Astrocyte (in vitro differentiated cells and primary cell): ENCODE data around the gene IL17B.

Source experiments
- EZH2 ChIP-seq: IDR thresholded peaks from 2 replicates; pipeline ENCODE4 v1.6.1; 2012; ENCODE audit warnings: mild to moderate bottlenecking, low read length, inconsistent platforms; ENCODE audit not compliant: insufficient read depth
- TF ChIP-seq, protein P1 (sequence below): IDR thresholded peaks from 2 replicates; pipeline ENCODE4 v1.5.1; 2011; ENCODE audit warnings: low read depth, mild to moderate bottlenecking, inconsistent platforms, low read length, moderate library complexity; ENCODE audit not compliant: insufficient read depth

DNA sequence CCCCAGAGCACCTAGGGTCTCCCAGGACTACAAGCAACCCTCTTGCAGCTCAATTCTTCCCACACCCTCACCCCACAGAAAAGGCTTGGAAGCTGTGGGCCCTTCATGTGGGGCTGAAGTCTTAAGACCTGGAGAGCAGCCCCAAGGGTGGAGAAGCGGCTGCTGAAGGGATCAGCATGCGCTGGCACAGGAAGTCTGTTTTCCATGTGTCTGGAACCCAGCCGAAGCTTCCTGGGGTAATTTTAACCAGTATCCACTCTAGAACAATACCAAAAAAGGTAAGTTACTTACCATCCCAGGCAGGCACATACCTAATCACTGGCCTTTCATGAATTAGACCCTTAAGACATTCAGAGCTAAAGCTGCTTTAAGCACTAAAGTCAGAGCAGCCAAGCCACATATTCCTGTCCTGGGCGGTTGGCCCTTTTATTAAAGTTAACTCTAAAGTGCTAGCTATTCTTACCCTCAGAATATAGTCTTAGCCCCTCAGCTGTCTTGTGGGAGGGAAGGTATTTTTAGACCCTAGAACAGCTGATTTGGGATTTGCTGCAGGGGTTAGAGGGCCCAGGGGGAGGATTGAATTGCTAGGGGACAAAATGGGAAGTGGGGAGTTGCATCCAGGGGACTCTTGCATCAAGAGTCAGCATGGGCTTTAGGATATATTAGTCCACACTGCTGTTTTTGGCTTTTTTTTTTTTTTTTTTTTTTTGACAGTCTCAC, 6.9 kb downstream of the IL17B start:
- TF ChIP-seq, protein P1, sequence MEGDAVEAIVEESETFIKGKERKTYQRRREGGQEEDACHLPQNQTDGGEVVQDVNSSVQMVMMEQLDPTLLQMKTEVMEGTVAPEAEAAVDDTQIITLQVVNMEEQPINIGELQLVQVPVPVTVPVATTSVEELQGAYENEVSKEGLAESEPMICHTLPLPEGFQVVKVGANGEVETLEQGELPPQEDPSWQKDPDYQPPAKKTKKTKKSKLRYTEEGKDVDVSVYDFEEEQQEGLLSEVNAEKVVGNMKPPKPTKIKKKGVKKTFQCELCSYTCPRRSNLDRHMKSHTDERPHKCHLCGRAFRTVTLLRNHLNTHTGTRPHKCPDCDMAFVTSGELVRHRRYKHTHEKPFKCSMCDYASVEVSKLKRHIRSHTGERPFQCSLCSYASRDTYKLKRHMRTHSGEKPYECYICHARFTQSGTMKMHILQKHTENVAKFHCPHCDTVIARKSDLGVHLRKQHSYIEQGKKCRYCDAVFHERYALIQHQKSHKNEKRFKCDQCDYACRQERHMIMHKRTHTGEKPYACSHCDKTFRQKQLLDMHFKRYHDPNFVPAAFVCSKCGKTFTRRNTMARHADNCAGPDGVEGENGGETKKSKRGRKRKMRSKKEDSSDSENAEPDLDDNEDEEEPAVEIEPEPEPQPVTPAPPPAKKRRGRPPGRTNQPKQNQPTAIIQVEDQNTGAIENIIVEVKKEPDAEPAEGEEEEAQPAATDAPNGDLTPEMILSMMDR = no peak
- no peak for TF ChIP-seq EZH2
